Neural cell (in vitro differentiated cells): ENCODE results near the gene EMC7.

Source experiments
- EP300 ChIP-seq: fragments of 450-650 bp; conservative IDR thresholded peaks from 2 replicates; pipeline ENCODE4 v1.6.1; 2014; ENCODE audit warnings: antibody characterized with exemption, mild to moderate bottlenecking, moderate library complexity; ENCODE audit not compliant: poor library complexity, severe bottlenecking
- EZH2 ChIP-seq: fragments of 200-600, 300-800 bp; shearing (Covaris generic), sonication (generic); IDR thresholded peaks from 2 replicates; pipeline ENCODE4 v1.6.1; 2014; ENCODE audit warnings: antibody characterized with exemption, low read length, borderline replicate concordance, mild to moderate bottlenecking; ENCODE audit not compliant: insufficient read depth, poor library complexity, severe bottlenecking
- REST ChIP-seq: IDR thresholded peaks from 2 replicates; pipeline ENCODE4 v1.6.1; 2012; ENCODE audit warnings: borderline replicate concordance
- TF ChIP-seq, protein P1 (sequence below): fragments of 450-650 bp; IDR thresholded peaks from 2 replicates; pipeline ENCODE4 v1.5.1; 2014; ENCODE audit warnings: antibody characterized with exemption, mild to moderate bottlenecking, moderate library complexity; ENCODE audit not compliant: poor library complexity, severe bottlenecking

- TF ChIP-seq, protein P1, sequence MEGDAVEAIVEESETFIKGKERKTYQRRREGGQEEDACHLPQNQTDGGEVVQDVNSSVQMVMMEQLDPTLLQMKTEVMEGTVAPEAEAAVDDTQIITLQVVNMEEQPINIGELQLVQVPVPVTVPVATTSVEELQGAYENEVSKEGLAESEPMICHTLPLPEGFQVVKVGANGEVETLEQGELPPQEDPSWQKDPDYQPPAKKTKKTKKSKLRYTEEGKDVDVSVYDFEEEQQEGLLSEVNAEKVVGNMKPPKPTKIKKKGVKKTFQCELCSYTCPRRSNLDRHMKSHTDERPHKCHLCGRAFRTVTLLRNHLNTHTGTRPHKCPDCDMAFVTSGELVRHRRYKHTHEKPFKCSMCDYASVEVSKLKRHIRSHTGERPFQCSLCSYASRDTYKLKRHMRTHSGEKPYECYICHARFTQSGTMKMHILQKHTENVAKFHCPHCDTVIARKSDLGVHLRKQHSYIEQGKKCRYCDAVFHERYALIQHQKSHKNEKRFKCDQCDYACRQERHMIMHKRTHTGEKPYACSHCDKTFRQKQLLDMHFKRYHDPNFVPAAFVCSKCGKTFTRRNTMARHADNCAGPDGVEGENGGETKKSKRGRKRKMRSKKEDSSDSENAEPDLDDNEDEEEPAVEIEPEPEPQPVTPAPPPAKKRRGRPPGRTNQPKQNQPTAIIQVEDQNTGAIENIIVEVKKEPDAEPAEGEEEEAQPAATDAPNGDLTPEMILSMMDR, result no peak
- TF ChIP-seq EP300, result no peak
- TF ChIP-seq EZH2, result no peak
- no peak for TF ChIP-seq REST
Observed at GRCh38 chr15:34107315-34107714, 5.7 kb upstream of the EMC7 start.
